GM18511 (cell line): Measurements from ENCODE around the gene ZNF148.

Source experiments
- ATAC-seq: cut with Tn5 transposase; IDR thresholded peaks from one replicate; pipeline ENCODE4 v1.9.1; 2021; ENCODE audit warnings: mild to moderate bottlenecking, moderate library complexity; ENCODE audit not compliant: unreplicated experiment

ZNF148 gene

DNA sequence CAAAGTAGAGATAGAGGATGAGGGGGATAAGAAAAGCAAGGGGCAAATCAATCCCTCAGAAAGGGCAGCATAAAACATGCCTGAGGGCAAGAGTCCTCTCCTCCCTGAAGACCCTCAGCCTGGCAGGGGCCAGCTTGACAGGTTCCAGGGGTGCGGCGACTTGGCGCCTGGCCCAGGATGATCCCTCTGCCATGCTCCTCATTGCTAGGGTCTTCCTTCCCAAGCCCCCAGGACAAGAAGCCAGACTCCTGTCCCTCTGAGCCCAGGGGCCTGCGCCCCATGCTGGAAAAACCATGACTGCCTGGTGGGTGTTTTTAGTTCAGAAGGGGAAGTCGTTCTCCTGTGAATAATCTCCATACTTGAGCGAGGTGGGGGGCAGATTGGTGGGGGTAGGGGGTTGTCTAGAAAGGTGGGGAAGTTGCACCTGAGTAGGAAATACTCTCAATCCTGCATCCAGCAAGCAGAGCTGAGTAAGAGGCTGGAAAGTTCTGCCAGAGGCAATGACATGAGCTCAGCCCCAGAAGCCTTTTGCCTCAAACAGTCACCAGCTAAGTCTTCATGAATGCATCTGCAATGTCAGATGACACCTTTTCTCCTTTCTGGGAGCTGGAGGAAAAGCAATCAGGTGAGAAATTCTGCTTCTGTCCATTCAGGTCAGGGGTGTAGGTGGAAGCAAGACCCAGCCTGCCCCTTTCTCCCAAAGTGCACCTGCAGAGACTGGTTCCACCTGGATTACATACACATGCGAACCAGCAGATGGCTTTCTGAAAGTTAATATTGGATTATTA, 180.9 kb downstream of the ZNF148 start:
- no peak for ATAC-seq

DNA sequence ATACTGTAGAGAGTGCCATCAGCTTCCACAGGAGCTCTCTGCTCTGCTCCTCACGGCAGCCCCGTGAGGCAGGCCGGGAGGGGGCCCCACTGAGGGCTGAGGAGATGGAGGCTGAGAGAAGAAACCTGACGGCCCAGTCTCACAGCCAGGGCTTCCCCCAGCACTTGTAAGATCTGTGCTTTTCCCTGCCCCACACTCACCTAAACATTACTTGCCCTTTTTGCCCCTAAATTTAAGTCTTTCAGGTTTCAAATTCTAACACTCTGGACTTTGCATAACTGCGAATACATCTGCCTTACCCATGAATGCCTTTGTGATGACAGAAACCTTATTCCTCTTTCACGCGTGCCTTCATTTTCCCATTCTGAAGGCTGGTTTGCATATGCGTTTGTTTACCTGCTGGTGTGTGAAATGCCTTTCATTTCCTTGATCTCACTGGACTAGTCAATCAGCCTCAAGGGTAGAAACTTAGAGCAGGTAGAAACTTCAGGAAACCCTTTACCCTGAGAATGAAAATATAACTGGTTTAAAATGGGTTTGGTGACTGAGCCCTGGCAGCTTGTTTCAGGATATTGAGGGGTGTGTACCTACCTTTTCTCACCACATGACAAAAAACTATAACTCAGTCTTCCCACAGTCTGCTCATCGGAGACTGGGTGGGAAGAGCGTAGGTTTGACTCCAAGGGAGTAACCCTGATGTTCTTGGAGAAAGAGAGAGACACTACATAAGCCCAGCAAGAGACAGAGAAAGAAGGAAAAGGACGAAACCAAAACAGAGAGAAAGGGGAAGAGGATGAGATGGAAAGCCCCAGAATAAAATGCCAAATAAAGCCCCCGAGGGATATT, 182.7 kb downstream of the ZNF148 start:
- ATAC-seq, result peak; percentile 75

DNA sequence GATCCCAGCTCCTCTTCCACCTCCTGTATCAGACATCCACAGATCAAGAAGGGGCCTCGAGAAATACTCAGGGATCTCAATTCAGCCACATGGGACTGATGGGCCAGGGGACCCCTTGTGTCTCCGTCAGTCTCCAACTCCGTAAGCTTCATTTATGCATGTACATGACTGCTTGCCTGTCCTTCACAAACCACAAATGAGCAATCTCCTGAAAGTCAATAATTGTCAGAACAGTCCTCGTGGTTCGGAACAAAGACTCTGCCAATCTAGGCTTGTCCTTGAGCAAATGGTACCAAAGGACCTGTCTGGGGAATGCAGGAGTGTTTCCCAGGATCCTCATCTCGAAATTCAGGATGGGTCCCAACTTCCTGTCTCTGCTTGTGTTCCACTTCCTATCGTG, 183.4 kb downstream of the ZNF148 start:
- ATAC-seq, result peak; percentile 19

DNA sequence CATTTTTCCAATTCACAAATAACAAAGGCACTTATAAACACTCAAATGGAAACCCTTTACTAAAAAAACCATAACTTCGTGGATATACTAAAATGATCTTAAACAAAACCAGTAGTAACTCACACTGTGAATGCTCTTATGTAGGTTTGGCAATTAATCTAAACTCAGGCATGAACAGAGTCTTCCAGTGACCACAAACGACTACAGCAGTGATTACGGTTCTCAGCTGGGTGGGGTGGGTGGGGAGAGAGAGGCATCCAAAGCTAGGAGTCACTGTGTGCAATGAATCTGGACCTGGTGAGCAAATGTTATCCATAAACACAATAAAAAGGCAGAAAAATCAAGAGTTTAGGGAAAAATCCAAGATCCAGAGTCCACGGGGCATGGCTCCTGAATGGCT, 183.9 kb downstream of the ZNF148 start:
- ATAC-seq, result no peak

DNA sequence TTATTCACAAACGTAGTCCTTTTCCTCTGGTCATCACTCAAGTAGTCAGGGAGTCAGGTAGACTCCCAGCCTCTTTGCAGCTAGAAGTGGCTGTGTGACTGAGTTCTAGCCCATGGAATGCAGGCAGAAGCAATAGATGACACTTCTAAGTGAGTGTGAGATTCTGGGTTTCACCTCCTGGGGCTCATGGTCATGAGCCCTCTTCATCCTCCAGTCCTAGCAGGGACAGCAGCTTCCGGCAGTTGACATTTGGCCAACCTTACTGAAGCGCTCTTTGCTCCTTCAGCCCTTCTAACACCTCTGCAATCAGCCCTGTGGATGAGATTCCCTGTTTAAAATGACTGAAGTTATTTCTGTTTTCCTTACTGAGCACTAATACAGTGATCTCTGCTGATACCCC, 184.3 kb downstream of the ZNF148 start:
- ATAC-seq, result no peak

DNA sequence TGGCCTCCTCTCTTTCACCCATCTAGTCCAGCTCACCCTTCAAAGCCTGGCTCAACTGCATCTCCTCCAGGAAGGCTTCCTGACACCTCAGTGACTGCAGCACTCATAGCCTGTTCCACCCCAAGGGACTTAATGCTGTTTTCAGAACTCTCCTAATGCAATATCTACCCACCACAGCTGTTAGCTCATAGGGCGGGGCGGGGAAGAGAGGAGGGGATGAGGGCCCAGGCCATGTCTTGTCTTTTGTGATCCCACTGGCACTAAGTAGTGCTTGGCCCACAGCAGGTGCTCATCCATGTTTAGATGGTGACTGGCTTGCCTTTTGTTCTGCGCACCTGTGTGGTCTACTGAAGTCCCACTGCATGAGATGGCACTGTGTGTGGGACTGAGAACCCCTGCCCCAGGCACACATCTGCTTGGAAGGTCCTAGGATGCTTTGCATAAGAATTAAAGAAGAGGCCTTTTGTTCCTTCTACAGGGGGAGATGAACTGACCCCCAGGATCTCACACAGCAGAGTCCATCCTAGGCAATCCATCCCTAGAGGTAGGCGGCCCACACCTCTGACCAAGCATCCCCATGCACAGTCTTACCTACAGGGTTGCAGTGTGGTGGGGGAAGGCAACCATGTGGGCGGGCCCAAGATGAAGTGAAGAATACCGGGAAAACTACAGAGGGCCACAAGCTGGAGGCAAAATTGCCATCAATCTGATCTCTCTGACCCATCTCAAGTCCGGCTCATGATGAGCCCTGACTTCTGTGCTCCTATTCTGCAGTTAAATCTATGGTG, 185.6 kb downstream of the ZNF148 start:
- ATAC-seq, result no peak

DNA sequence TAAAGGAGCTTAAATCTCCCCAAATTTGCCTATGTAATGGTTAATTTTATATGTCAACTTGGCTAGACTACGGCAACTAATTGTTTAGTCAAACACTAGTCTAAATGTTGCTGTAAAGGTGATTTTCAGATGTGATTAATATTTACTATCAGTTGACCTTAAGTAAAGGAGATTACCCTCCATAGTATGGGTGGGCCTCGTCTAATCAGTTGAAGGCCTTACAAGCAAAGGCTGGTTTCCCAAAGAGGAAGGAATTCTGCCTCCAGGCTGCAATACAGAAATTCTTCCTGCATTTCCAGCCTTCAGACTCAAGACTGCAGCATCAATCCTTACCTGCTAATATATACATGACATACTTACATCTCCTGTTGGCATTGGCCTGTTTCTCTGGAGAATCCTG, 186.2 kb downstream of the ZNF148 start:
- ATAC-seq, result no peak

DNA sequence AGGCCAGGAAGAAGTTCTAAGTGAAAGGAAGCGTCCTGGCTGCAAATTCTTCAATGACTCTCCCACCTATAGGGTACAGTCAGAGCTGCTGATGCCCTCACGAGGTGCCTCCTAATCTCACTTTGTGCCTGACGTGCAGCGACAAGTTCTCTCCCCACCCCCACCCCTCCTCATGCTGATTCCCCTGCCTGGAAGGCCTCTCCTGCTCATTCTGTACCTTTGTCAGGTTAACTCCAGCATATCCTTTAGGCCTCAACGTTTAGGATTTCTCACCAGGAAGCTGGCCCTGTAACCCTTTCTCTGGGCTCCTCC, 187.6 kb downstream of the ZNF148 start:
- ATAC-seq, result no peak

DNA sequence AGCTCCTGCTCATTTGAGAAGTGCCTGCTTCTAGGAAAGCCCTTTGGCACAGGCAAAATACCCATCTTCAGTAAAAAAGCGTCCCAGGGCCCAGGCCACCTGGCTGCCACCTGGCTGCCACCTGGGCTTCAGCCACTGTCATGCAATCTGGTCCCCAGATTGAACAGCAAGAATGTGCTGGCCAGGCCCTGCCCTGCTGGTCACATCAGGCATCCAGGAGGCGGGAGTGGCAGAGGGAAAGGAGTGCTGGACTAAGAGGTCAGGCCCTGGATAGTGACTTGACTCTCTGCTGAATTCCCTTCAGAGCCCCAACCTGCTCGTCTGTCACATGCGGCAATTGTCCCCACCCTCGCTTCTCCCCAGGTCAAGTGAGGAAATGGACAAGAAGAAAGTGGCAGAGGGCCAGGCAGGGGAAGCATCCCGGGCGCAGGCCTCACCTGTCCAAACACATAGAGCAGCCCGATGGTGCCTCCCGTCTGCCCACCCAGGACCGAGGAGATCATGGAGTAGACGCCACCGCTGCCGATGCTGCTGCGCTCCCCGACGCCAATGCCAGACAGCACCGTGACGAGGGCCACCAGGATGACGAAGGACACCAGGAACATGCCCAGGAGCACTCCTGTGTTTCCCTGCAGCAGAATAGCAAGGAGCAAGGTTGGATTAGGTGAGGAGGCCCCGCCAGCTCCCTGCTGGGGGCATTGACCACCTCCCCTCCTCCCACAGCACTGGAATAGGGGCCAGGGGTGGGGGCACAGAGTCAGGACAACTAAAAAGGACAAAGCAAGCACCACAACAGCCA, 188.1 kb downstream of the ZNF148 start:
- peak; percentile 24 for ATAC-seq

DNA sequence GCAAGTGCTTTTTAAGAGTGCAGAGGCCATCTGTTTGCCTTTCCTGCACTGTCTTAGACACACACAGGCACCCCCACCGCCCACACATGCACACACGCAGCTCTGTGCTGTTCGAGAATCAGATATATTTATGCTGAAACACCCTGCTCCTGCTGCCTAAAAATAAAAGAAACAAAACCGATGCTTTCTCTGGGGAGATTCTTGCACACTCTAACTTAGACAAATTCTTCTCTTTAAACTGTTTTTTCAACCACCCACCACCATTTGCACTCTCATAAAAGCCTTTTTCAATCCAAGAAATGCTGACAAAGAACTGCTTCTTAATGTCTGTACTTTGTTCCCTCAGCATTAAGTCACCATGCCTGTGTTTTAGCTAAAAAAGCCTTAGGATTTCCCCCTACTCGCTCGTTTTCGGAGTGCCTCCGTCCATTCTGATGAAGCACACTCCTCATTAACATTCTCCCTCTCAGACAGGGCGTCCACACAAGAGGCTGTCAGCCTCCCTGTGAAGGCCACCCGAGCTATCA, 188.8 kb downstream of the ZNF148 start:
- ATAC-seq, result peak; percentile 84

DNA sequence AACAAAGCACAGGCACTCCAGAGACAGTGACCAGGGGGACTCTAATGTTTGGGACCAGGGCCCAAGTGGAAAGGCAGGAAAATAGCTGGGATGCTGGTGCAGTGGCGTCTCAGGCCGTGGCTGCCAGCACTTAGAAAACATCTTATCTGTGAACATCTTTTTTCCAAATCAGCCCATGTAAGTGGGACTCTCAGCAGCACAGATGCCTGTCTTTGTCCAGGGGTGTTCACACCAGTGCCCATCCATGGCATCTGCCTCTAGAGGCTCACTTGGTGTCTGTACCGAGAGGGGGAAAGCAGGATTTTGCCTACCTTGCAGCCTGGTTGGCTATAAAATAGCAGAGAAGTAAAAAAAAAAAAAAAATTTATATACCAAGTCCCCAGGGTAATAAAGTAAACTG, 189.3 kb downstream of the ZNF148 start:
- no peak for ATAC-seq

DNA sequence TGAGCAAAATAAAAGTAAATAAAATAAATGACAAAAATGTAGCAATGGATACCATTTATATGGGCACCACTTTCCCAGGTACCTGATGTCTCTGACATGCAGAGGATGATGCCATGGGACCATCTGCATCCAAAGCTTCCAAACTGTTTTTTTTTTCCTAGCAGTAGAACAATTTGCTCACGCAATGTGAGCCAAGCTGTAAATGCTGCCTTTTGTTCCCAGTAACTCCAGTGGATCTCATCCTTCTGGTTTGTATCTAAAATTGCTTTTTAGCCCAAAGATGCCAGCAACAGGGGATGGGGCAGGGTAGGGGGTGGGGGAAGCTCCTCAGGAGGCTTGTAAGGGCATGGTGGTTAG, 195.3 kb downstream of the ZNF148 start:
- no peak for ATAC-seq

DNA sequence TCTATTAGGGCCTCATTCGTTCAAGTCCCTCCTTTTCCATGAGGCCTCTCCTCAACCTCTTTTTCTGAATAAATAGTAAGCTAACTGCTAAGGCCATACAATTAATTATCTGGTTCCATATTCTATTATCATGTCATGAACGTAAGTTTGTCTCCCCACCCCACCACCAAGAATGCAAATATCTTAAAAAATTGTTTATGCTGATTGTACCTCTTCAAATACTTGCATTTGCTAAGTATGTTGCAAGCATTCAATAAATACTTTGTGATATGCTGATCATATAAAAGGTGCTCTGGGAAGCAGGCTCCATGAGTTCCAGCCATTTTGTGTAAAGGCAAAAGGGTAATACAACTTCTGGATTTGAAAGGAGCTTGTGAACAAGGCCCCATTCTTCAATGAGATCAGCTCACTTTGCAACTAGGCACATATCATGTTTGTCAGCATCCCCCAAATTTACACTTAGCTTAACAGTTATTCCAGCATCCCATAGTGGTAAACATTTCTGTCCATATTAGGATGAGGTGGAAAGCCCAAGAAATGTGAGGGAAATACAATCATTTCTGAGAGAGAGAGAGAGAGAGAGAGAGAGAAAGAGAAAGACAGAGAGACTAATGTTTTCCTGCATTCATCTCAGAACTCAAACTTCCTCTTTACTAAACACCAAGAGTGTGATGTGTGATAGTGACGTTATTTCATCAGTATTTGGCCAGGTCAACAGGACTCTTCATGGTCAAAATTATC, 195.8 kb downstream of the ZNF148 start:
- no peak for ATAC-seq

DNA sequence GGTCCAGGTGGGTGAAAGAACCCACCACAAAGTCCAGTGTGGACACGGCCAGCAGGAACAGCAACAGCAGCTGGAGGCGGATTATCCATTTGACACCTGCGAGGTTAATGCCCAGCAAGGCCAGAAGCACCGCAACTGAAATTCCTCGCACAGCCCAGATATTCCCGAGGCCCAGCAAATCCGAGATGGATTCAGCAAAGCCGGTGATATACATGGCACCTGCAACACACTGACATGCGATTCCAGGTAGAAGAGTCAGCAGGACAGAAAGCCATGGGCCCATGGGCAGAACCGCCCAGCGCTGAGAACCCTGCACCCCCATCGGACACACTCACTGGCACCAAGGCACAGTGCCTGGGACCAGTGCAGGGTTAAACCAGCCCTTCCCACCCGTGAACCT, 197.4 kb downstream of the ZNF148 start:
- ATAC-seq, result no peak
